ENCODE results near the gene NPR1.

NPR1 gene

GRCh38 chr1:153646672-153647345 lies 31.7 kb upstream of the NPR1 start:
- Histone ChIP-seq H3K36me3 (replicated peaks; ENCODE audit: insufficient read depth, low read length) (peaks cover 23% of the 10 kb centered on the region), H3K4me1 (ENCODE audit: low read length) (no peaks in the 10 kb centered on the region), H3K9me2 (replicated peaks; ENCODE audit: insufficient read depth, low read length) (no peaks in the 10 kb centered on the region), H3F3A (ENCODE audit: insufficient read depth, low read length) (no peaks in the 10 kb centered on the region), H3K27me3 (replicated peaks; ENCODE audit: insufficient read depth, low read length) (no peaks in the 10 kb centered on the region), H3K9me3 (replicated peaks; ENCODE audit: insufficient read depth, low read length) (no peaks in the 10 kb centered on the region), H3K79me2 (ENCODE audit: low read length) (peaks cover 34% of the 10 kb centered on the region), H3K4me2 (ENCODE audit: low read depth, low read length) (no peak overlapping the region), H2AFZ (ENCODE audit: low read length) (no peak overlapping the region), H3K4me3 (ENCODE audit: low read length) (no peak overlapping the region), H3K27ac (ENCODE audit: low read length) (no peak overlapping the region), H3K9ac (ENCODE audit: low read length) (no peak overlapping the region), H4K20me1 (ENCODE audit: insufficient read depth, low read length) (no peaks in the 10 kb centered on the region)
- DNase-seq, result no peak
- TF ChIP-seq CTCF (IDR thresholded peaks at IDR 0.05; ENCODE audit: low read length) (no peak), EZH2phosphoT487 (IDR thresholded peaks at IDR 0.05; ENCODE audit: low read length) (no peak), EZH2 (optimal IDR thresholded peaks at IDR 0.05; ENCODE audit: low read depth, low read length) (no peak)

- Histone ChIP-seq H3K27me3 (replicated peaks; ENCODE audit: insufficient read depth, low read length) (no peaks in the 10 kb centered on the region), H3K4me2 (ENCODE audit: low read depth, low read length) (no peak overlapping the region), H3K79me2 (ENCODE audit: low read length) (peaks cover 29% of the 10 kb centered on the region), H2AFZ (ENCODE audit: low read length) (no peak overlapping the region), H3F3A (ENCODE audit: insufficient read depth, low read length) (no peaks in the 10 kb centered on the region), H3K9me2 (replicated peaks; ENCODE audit: insufficient read depth, low read length) (no peaks in the 10 kb centered on the region), H4K20me1 (ENCODE audit: insufficient read depth, low read length) (no peaks in the 10 kb centered on the region), H3K36me3 (replicated peaks; ENCODE audit: insufficient read depth, low read length) (peaks cover 18% of the 10 kb centered on the region), H3K9me3 (replicated peaks; ENCODE audit: insufficient read depth, low read length) (no peaks in the 10 kb centered on the region), H3K9ac (ENCODE audit: low read length) (no peak overlapping the region), H3K4me1 (ENCODE audit: low read length) (no peaks in the 10 kb centered on the region), H3K27ac (ENCODE audit: low read length) (no peak overlapping the region), H3K4me3 (ENCODE audit: low read length) (no peak overlapping the region)
- TF ChIP-seq CTCF (IDR thresholded peaks at IDR 0.05; ENCODE audit: low read length), result no peak
- TF ChIP-seq EZH2phosphoT487 (IDR thresholded peaks at IDR 0.05; ENCODE audit: low read length), result no peak
- TF ChIP-seq EZH2 (optimal IDR thresholded peaks at IDR 0.05; ENCODE audit: low read depth, low read length), result no peak
- DNase-seq, result no peak
These were observed 31.2 kb upstream of the NPR1 start for GRCh38 chr1:153647346-153647714.

- no peaks in the 10 kb centered on the region for H3K9me3 ChIP-seq (replicated peaks; ENCODE audit: insufficient read depth, low read length)
- H3K9me2 ChIP-seq (replicated peaks; ENCODE audit: insufficient read depth, low read length), result no peaks in the 10 kb centered on the region
- no peak overlapping the region for H3K27ac ChIP-seq (ENCODE audit: low read length)
- peaks cover 21% of the 10 kb centered on the region for H3K79me2 ChIP-seq (ENCODE audit: low read length)
- H3K9ac ChIP-seq (ENCODE audit: low read length), result no peak overlapping the region
- peaks cover 11% of the 10 kb centered on the region; the same call in 1 of the 2 replicates for H3K36me3 ChIP-seq (replicated peaks; ENCODE audit: insufficient read depth, low read length)
- no peak overlapping the region for H3K4me3 ChIP-seq (ENCODE audit: low read length)
- no peaks in the 10 kb centered on the region for H3K27me3 ChIP-seq (replicated peaks; ENCODE audit: insufficient read depth, low read length)
- DNase-seq, result no peak
- no peaks in the 10 kb centered on the region for H4K20me1 ChIP-seq (ENCODE audit: insufficient read depth, low read length)
- no peaks in the 10 kb centered on the region for H3K4me1 ChIP-seq (ENCODE audit: low read length)
- no peak overlapping the region for H2AFZ ChIP-seq (ENCODE audit: low read length)
- no peaks in the 10 kb centered on the region for H3F3A ChIP-seq (ENCODE audit: insufficient read depth, low read length)
- no peak overlapping the region for H3K4me2 ChIP-seq (ENCODE audit: low read depth, low read length)
- no peak for TF ChIP-seq CTCF (IDR thresholded peaks at IDR 0.05; ENCODE audit: low read length)
- TF ChIP-seq EZH2phosphoT487 (IDR thresholded peaks at IDR 0.05; ENCODE audit: low read length), result no peak
- no peak for TF ChIP-seq EZH2 (optimal IDR thresholded peaks at IDR 0.05; ENCODE audit: low read depth, low read length)
These were observed 30.4 kb upstream of the NPR1 start for GRCh38 chr1:153648000-153648643.

All from MM.1S (cell line).